IMR-90 (cell line): ENCODE data around the gene ROBO1. TPM values are rescaled to one million over a fixed set of nuclear protein-coding genes. Genes with fewer than 3 reads are reported as not detected.
A peak's percentile ranks its signal among the peaks of the same experiment; 100 is the strongest.

Experiments used
- ATAC-seq: fragments of 200-7000 bp; cut with Tn5 transposase; 2 replicates; pipeline ENCODE4 v1.9.1; 2020; ENCODE audit warnings: low read depth, mild to moderate bottlenecking, moderate library complexity
- BruUV-seq: library from RNA; stranded (reverse); fragments of 400-500 nt; replicated peaks from 2 replicates; lab custom pipeline; 2021; lab: Mats Ljungman, UMichigan
- CTCF ChIA-PET: fragments of 300-600 bp; formaldehyde crosslinking; extraction: SDS; loops from one replicate; lab custom pipeline; 2021; ENCODE audit warnings: antibody characterized with exemption; lab: Yijun Ruan, JAX
- POLR2A ChIA-PET: fragments of 300-600 bp; sonication (Branson Sonifier 250); formaldehyde crosslinking; loops from one replicate; lab custom pipeline; 2022; ENCODE audit warnings: antibody characterized with exemption; ENCODE audit not compliant: unreplicated experiment; lab: Charles Lee
- DNase-seq: peaks from one replicate; pipeline ENCODE4 v3.0.0; 2013
- H2AFZ ChIP-seq: replicated peaks from 2 replicates; pipeline ENCODE3; 2013; ENCODE audit warnings: low read length, mild to moderate bottlenecking; ENCODE audit not compliant: poor library complexity
- H2AK5ac ChIP-seq: 2 replicates; pipeline ENCODE4 v1.6.1; 2013; ENCODE audit warnings: low read depth, low read length, inconsistent platforms
- H2AK9ac ChIP-seq: replicated peaks from 2 replicates; pipeline ENCODE3; 2013; ENCODE audit warnings: mild to moderate bottlenecking, low read depth, low read length, moderate library complexity; ENCODE audit not compliant: poor library complexity
- H2BK120ac ChIP-seq: 2 replicates; pipeline ENCODE4 v1.6.1; 2013; ENCODE audit warnings: low read depth, low read length, inconsistent platforms
- H2BK15ac ChIP-seq: 3 replicates; pipeline ENCODE4 v1.6.1; 2013; ENCODE audit warnings: low read depth, low read length, inconsistent platforms
- H2BK20ac ChIP-seq: 2 replicates; pipeline ENCODE4 v1.6.1; 2013; ENCODE audit warnings: low read depth, mild to moderate bottlenecking, inconsistent platforms, low read length, moderate library complexity
- H2BK5ac ChIP-seq: 2 replicates; pipeline ENCODE4 v1.6.1; 2013; ENCODE audit warnings: mild to moderate bottlenecking, low read depth, low read length, inconsistent platforms; ENCODE audit not compliant: poor library complexity, severe bottlenecking
- H3K14ac ChIP-seq: replicated peaks from 2 replicates; pipeline ENCODE4 v1.6.1; 2013; ENCODE audit warnings: low read depth, low read length, inconsistent platforms
- H3K18ac ChIP-seq: 2 replicates; pipeline ENCODE4 v1.6.1; 2013; ENCODE audit warnings: low read depth, low read length, control low read depth
- H3K23ac ChIP-seq: 2 replicates; pipeline ENCODE4 v1.6.1; 2013; ENCODE audit warnings: low read depth, low read length, inconsistent platforms
- H3K27ac ChIP-seq: 2 replicates; pipeline ENCODE4 v1.5.1; 2013; ENCODE audit warnings: mild to moderate bottlenecking, control low read depth, low read length; ENCODE audit not compliant: insufficient read depth
- H3K27me3 ChIP-seq: 2 replicates; pipeline ENCODE4 v1.6.1; 2013; ENCODE audit warnings: low read length; ENCODE audit not compliant: control insufficient read depth, insufficient read depth
- H3K36me3 ChIP-seq: 2 replicates; pipeline ENCODE4 v1.6.1; 2013; ENCODE audit warnings: low read length, mixed read lengths; ENCODE audit not compliant: control insufficient read depth, insufficient read depth
- H3K4ac ChIP-seq: 2 replicates; pipeline ENCODE4 v1.6.1; 2013; ENCODE audit warnings: low read depth, low read length, inconsistent platforms
- H3K4me1 ChIP-seq: 2 replicates; pipeline ENCODE4 v1.6.1; 2013; ENCODE audit warnings: low read length, mixed read lengths; ENCODE audit not compliant: control insufficient read depth, insufficient read depth
- H3K4me2 ChIP-seq: 2 replicates; pipeline ENCODE4 v1.6.1; 2013; ENCODE audit warnings: low read depth, mild to moderate bottlenecking, control low read depth, low read length, moderate library complexity
- H3K4me3 ChIP-seq: 2 replicates; pipeline ENCODE4 v1.5.1; 2013; ENCODE audit warnings: low read depth, mild to moderate bottlenecking, control low read depth, low read length, moderate library complexity; ENCODE audit not compliant: insufficient read depth
- H3K56ac ChIP-seq: 2 replicates; pipeline ENCODE4 v1.6.1; 2013; ENCODE audit warnings: low read length, inconsistent platforms; ENCODE audit not compliant: insufficient read depth; ENCODE audit errors: extremely low read depth
- H3K79me1 ChIP-seq, 2 experiments: 2 replicates each; pipeline ENCODE4 v1.6.1; 2013; ENCODE audit warnings: low read length in 2 of 2, inconsistent platforms in 1 of 2, low read depth in 1 of 2
- H3K9ac ChIP-seq: 2 replicates; pipeline ENCODE4 v1.6.1; 2013; ENCODE audit warnings: low read depth, low read length, control low read depth
- H3K9me1 ChIP-seq: 2 replicates; pipeline ENCODE4 v1.6.1; 2013; ENCODE audit warnings: low read length, inconsistent platforms; ENCODE audit not compliant: insufficient read depth
- H3K9me3 ChIP-seq: 2 replicates; pipeline ENCODE4 v1.6.1; 2013; ENCODE audit warnings: low read length; ENCODE audit not compliant: control insufficient read depth, insufficient read depth
- H4K20me1 ChIP-seq: 2 replicates; pipeline ENCODE4 v1.6.1; 2013; ENCODE audit warnings: low read length, inconsistent platforms; ENCODE audit not compliant: insufficient read depth
- H4K5ac ChIP-seq: 2 replicates; pipeline ENCODE4 v1.6.1; 2013; ENCODE audit warnings: mild to moderate bottlenecking, low read depth, low read length, control low read depth
- H4K8ac ChIP-seq, 2 experiments: 2 replicates each; pipeline ENCODE4 v1.6.1; 2013; ENCODE audit warnings: low read depth in 2 of 2, low read length in 2 of 2, control low read depth in 1 of 2, inconsistent platforms in 1 of 2
- H4K91ac ChIP-seq: 2 replicates; pipeline ENCODE4 v1.6.1; 2013; ENCODE audit warnings: low read depth, low read length, inconsistent platforms; ENCODE audit not compliant: insufficient read depth
- CHD1 ChIP-seq: IDR thresholded peaks from 2 replicates; pipeline ENCODE4 v1.6.1; 2012; ENCODE audit warnings: low read depth, low read length, improper control_type of control experiment
- MAFK ChIP-seq: IDR thresholded peaks from 2 replicates; pipeline ENCODE4 v1.6.1; 2012; ENCODE audit warnings: low read depth, low read length, improper control_type of control experiment
- MAZ ChIP-seq: IDR thresholded peaks from 2 replicates; pipeline ENCODE4 v1.6.1; 2012; ENCODE audit warnings: low read depth, mild to moderate bottlenecking, low read length, improper control_type of control experiment, moderate library complexity, borderline replicate concordance
- RAD21 ChIP-seq: IDR thresholded peaks from 2 replicates; pipeline ENCODE4 v1.6.1; 2012; ENCODE audit warnings: low read length, improper control_type of control experiment
- SMC3 ChIP-seq: fragments of 150-350 bp; IDR thresholded peaks from 2 replicates; pipeline ENCODE4 v1.6.1; 2016; ENCODE audit warnings: low read depth, mild to moderate bottlenecking, antibody characterized with exemption, low read length, moderate library complexity
- WGBS, 2 experiments: methylation state at CpG; one replicate each; pipeline versions ENCODE4 v1.1.5 to v1.1.7; 2013; ENCODE audit warnings: missing lambda C conversion rate in 2 of 2; ENCODE audit not compliant: insufficient read length in 1 of 2; ENCODE audit errors: extremely low coverage in 2 of 2; 5-methylcytosine and 5-hydroxymethylcytosine counted together
- dilution Hi-C: fragments of 300-500 bp; cut with HindIII; formaldehyde crosslinking; loops from one replicate; pipeline ENCODE4 v1.14.3; 2018; ENCODE audit warnings: low sequenced_read_pairs; ENCODE audit not compliant: unreplicated experiment
- in situ Hi-C: fragments of 300-500 bp; cut with MboI; formaldehyde crosslinking; loops from 3 replicates; pipeline ENCODE4 v1.14.3; 2019; ENCODE audit warnings: low sequenced_read_pairs, inconsistent platforms, mixed read lengths
- intact Hi-C: fragments of 100-400 bp; cut with micrococcal nuclease; formaldehyde crosslinking; loops from 2 replicates; pipeline ENCODE4 v1.10.0; 2022
- polyA plus RNA-seq, 3 experiments: library from polyadenylated mRNA; depleted of rRNA; stranded (reverse); fragments of >200 nt; gene quantifications; 2 replicates each; pipeline ENCODE4 v1.2.3, GENCODE V29; 2012; ENCODE audit warnings: low replicate concordance in 1 of 3
- total RNA-seq: library from RNA; depleted of rRNA; stranded (reverse); fragments of >200 nt; gene quantifications from 2 replicates; pipeline ENCODE4 v1.2.3, GENCODE V29; 2012
- TF ChIP-seq, protein P1 (sequence below): fragments of 150-350 bp; IDR thresholded peaks from 2 replicates; pipeline ENCODE4 v1.6.1; 2017; ENCODE audit warnings: mild to moderate bottlenecking, antibody characterized with exemption, low read length, low read depth

The ROBO1 gene
- total and polyA plus RNA-seq, 2 of the 4 experiments (the other 2 are of a cell fraction), result 24.1 to 53.9 TPM

DNA sequence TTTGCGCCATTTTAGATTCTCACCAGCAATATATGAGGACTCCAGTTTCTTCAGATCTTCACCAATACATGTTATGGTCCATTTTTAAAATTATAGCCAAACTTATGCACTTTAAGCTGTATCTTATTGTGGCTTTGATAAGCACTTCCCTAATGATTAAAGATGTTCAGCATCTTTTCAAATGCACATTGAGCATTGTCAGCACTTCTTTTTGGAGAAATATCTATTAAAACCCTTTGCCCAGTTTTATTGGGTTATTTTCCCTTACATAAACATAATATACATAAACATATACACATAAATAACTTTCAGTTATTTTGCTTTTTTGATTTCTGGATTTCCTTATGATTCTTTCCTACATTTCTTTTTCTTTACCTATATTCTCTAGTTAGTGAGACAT is 83.8 kb downstream of the ROBO1 start:
- Histone ChIP-seq H4K91ac (no peak overlapping the region), H4K20me1 (no peaks in the 10 kb centered on the region), H2BK120ac (no peak overlapping the region), H4K5ac (no peak overlapping the region), H3K79me1 (no peaks in the 10 kb centered on the region), H3K23ac (no peak overlapping the region), H2BK5ac (no peak overlapping the region), H3K9me1 (no peaks in the 10 kb centered on the region), H3K27ac (no peak overlapping the region), H3K4me2 (no peak overlapping the region), H2BK15ac (no peak overlapping the region), H3K27me3 (no peaks in the 10 kb centered on the region), H2BK20ac (no peak overlapping the region), H2AK9ac (no peak overlapping the region), H3K9ac (no peak overlapping the region), H4K8ac (no peak overlapping the region), H3K4me3 (no peak overlapping the region), H3K36me3 (no peaks in the 10 kb centered on the region), H2AK5ac (no peak overlapping the region), H3K4ac (no peak overlapping the region), H2AFZ (no peak overlapping the region), H3K9me3 (no peaks in the 10 kb centered on the region), H3K14ac (no peak overlapping the region), H3K18ac (no peak overlapping the region), H3K56ac (no peak overlapping the region), H3K4me1 (no peaks in the 10 kb centered on the region)
- WGBS, 2 experiments, result no CpG with 5 or more reads among the region's 1 CpG
- ChIA-PET CTCF (no interaction called here), POLR2A (no interaction called here)
- intact Hi-C loops (no loop called here), dilution Hi-C loops (no loop called here), in situ Hi-C loops (no loop called here)
- TF ChIP-seq CHD1, result no peak
- TF ChIP-seq, protein P1, sequence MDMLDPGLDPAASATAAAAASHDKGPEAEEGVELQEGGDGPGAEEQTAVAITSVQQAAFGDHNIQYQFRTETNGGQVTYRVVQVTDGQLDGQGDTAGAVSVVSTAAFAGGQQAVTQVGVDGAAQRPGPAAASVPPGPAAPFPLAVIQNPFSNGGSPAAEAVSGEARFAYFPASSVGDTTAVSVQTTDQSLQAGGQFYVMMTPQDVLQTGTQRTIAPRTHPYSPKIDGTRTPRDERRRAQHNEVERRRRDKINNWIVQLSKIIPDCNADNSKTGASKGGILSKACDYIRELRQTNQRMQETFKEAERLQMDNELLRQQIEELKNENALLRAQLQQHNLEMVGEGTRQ, result no peak
- TF ChIP-seq MAFK, result peak; percentile 58
- no peak for TF ChIP-seq SMC3
- no peak for TF ChIP-seq MAZ
- no peak for TF ChIP-seq RAD21
- no TSS peak for BruUV-seq
- DNase-seq (no peak), ATAC-seq (no peak)
